NCI-H1105 treated with DMSO at 0.1 percent for 48 hours (cell line): Measurements from ENCODE around the gene SPP1.
"Not testable (repeated sequence)": the region's sequence is repeated elsewhere in the genome, so short reads cannot be mapped to it uniquely, and the experiment has no call there.

Source experiments
- DNase-seq: peaks from one replicate; lab custom pipeline; 2025; lab: John Stamatoyannopoulos, UW

SPP1 gene

GRCh38 chr4:87975466-87975865 is at the start of gene SPP1:
Gene SPP1 (plus strand): TSS chr4:87975714. CDS start chr4:87976896, 1,182 bp downstream.
- DNase-seq = no peak

- DNase-seq = no peak
Measured at GRCh38 chr4:87926554-87927098, 48.9 kb upstream of the SPP1 start.

- DNase-seq = no peak
Measured at GRCh38 chr4:87930629-87931028, 44.9 kb upstream of the SPP1 start.

- DNase-seq = no peak
Measured at GRCh38 chr4:87931932-87932331, 43.6 kb upstream of the SPP1 start.

- DNase-seq = no peak
Measured at GRCh38 chr4:87932718-87933141, 42.8 kb upstream of the SPP1 start.

GRCh38 chr4:87933337-87933736 is 42.2 kb upstream of the SPP1 start:
- DNase-seq = no peak

GRCh38 chr4:87934157-87934704 is 41.3 kb upstream of the SPP1 start:
- no peak for DNase-seq

GRCh38 chr4:87934973-87935372 is 40.5 kb upstream of the SPP1 start:
- no peak for DNase-seq

- not testable (repeated sequence) for DNase-seq
Measured at GRCh38 chr4:87935954-87936353, 39.6 kb upstream of the SPP1 start.

- no peak for DNase-seq
Measured at GRCh38 chr4:87937523-87937922, 38.0 kb upstream of the SPP1 start.

GRCh38 chr4:87938746-87939145 is 36.8 kb upstream of the SPP1 start:
- no peak for DNase-seq

GRCh38 chr4:87939978-87940690 is 35.4 kb upstream of the SPP1 start:
- no peak for DNase-seq

- not testable (repeated sequence) for DNase-seq
Measured at GRCh38 chr4:87940809-87941208, 34.7 kb upstream of the SPP1 start.

- no peak for DNase-seq
Measured at GRCh38 chr4:87941537-87942392, 33.7 kb upstream of the SPP1 start.

- DNase-seq = no peak
Measured at GRCh38 chr4:87943660-87944149, 31.8 kb upstream of the SPP1 start.

GRCh38 chr4:87944967-87945366 is 30.5 kb upstream of the SPP1 start:
- no peak for DNase-seq

GRCh38 chr4:87946766-87947165 is 28.7 kb upstream of the SPP1 start:
- no peak for DNase-seq

GRCh38 chr4:87947381-87948160 is 27.9 kb upstream of the SPP1 start:
- DNase-seq = no peak

GRCh38 chr4:87949961-87950360 is 25.6 kb upstream of the SPP1 start:
- no peak for DNase-seq

- DNase-seq = no peak
Measured at GRCh38 chr4:87950493-87950892, 25.0 kb upstream of the SPP1 start.

GRCh38 chr4:87950936-87951511 is 24.5 kb upstream of the SPP1 start:
- DNase-seq = no peak
